Hindlimb muscle (tissue), 1 donor: Measurements from ENCODE around the gene SH2D6. TPM values are rescaled to one million over a fixed set of nuclear protein-coding genes. Genes with fewer than 3 reads are reported as not detected.
"Not testable (repeated sequence)": the region's sequence is repeated elsewhere in the genome, so short reads cannot be mapped to it uniquely, and the experiment has no call there.

Source experiments
- DNase-seq: peaks from one replicate; pipeline ENCODE4 v3.0.0-alpha.2; 2013
- polyA plus RNA-seq: library from polyadenylated mRNA; unstranded; fragments of 120-200 nt; gene quantifications from one replicate; pipeline ENCODE4 v1.2.1, GENCODE V29; 2013; ENCODE audit not compliant: insufficient read length

SH2D6 gene
- polyA plus RNA-seq, 1 donor = 0.89 TPM

- no peak for DNase-seq
Observed at GRCh38 chr2:85422072-85422457, 3.6 kb downstream of the SH2D6 start.

DNA sequence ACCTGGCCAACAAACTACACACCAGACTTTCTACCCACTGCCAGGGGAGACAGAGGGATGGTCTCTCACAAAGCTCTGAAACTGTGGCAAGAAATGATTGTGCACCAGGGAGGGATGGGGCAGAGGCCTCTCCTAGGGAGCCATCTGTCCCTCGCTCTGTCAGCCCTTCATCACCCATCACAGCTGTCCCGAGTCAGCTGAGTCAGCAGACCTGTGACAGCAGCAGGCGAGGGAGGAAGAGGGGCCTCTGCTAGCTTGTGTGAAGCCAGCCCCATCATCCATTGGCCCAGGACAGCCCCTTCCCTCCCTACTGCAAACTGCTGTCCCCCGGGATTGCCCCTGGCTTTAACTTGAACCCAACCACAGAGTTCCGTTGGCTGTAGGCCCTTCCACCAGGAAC, 5.0 kb downstream of the SH2D6 start:
- DNase-seq = no peak

DNA sequence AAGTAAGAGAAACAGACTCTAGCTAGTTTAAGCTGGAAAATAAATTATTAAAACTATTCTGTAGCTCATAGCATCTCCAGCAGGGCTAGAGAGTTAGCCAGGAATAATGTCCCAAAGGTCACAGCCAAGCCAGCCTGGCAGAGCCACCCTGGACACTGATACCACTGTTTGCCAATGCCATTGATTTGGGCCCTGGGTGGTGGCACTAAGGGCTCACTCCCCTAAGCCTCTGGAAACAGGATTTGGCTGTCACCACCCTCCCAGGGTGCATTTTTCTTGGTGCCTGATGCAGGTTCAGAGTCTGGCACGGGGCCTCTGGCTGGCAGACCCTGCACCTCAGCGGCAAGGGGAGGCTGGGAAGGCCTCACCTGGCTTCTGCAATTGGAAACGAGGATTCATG, 7.1 kb downstream of the SH2D6 start:
- no peak for DNase-seq

DNA sequence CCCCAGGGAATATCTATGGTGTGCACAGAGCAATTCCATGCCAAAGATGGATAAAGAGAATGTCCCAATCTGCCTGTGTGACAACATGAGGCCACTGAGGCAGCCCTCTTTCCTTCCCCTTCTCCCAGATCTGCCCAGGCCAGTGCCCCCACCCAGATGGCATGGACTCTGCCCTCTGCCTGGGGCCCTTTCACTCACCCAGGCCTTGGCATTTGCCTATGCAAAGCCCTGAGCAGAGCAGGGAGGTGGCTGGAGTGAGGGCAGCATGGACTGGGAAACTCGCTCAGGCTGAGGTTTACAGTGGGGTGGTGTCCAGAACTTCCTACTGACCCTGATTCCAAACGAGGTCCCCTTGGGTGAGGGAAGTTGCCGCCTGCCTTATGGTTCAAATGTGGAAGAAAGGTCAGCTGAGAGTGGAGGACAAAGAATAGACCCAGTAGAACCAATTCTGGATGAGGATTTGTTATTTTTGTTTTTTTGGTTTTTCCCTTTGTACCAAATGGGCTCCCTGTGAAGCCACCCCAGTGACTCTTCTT, 8.9 kb downstream of the SH2D6 start:
- no peak for DNase-seq

DNA sequence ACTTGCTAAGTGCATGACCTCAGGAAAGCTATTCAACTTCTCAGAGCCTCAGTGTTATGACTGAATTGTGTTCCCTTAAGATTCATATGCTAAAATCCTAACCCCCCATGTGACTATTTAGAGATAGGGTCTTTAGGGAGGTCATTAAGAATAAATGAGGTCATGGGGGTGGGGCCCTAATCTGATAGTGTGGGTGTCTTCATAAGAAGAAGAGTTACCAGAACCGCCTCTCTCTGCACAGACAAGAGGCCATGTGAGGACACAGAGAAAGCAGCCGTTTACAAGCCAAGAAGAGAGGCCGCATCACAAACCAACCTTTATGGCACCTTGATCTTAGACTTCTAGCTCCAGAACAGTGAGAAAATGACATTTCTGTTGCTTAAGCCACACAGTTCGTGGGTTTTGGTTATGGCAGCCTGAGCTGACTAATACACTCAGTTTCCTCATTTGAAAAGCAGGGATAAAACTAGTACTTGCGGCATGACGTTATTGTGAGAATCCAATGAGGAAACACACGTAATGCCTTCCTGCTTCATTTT, 9.9 kb downstream of the SH2D6 start:
- no peak for DNase-seq

- DNase-seq = no peak
Observed at GRCh38 chr2:85429213-85429923, 10.9 kb downstream of the SH2D6 start.

- no peak for DNase-seq
Observed at GRCh38 chr2:85429924-85430289, 11.4 kb downstream of the SH2D6 start.

DNA sequence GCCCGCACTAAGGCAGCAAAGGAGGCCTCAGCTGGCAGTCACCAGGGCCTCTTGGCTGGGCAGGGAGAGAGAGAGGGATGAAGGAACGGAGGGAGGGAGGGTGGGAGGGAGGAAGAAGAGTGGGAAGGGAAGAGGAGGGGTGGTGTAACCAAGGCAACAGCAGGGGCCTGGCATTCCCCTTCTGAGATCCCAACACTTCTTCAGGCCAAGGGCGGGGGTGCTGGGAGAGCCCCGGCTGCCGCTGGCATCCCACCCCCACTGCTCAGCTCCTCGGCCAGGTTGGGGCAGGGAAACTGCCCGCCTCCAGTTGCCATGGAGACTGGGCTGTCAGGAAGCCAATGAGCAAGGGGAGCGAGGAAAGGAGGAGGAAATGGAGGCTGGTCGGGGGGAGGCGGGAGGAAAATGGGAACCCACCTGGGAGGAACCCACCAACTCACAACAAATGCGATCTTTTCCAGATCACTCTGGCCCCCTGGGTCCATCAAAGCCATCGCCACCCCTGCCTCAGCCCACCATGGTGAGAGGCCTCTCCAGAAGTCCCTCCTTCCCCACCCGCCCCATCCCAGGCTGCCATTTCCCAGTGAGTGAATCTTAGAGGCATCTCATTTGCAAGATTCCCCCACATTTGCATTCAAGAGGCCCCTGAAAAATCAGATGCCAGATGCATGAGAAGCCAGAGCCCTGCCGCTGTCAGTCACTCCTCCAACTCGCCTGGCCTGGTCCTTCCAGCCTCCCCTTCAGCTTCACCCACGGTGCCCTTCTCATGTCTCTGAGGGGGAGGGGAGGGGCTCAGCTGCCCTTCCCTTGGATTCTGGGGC, 12.4 kb downstream of the SH2D6 start:
- no peak for DNase-seq

GRCh38 chr2:85431570-85432205, 13.2 kb downstream of the SH2D6 start:
- no peak for DNase-seq

DNA sequence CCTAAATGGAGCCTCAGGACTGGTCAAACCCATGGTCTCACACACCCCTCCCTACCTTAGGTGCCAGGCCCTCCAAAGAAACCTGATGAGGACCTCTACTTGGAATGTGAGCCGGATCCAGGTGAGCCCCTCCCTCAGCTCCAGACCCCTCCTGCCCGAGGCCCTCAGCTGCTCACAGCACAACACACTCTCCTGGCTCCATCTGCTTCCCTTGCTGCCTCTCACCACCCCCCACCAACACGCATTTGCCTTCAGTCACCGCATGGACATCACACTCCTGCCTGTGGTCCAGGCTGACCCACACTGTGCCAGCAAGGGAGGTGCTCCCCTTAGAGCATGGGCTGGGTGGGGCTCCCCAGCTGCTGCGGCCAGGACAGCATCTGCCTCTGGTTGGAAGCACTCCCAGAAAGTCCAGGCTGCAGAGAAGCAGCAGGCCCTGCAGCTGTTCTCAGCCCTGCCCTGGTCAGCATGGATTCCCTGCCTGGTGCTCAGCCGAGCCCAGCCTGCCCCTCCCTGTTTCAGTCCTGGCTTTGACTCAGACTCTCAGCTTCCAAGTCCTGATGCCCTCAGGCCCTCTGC, 15.1 kb downstream of the SH2D6 start:
- peak; percentile 88 for DNase-seq

- no peak for DNase-seq
Observed at GRCh38 chr2:85434696-85435095, 16.2 kb downstream of the SH2D6 start.

DNA sequence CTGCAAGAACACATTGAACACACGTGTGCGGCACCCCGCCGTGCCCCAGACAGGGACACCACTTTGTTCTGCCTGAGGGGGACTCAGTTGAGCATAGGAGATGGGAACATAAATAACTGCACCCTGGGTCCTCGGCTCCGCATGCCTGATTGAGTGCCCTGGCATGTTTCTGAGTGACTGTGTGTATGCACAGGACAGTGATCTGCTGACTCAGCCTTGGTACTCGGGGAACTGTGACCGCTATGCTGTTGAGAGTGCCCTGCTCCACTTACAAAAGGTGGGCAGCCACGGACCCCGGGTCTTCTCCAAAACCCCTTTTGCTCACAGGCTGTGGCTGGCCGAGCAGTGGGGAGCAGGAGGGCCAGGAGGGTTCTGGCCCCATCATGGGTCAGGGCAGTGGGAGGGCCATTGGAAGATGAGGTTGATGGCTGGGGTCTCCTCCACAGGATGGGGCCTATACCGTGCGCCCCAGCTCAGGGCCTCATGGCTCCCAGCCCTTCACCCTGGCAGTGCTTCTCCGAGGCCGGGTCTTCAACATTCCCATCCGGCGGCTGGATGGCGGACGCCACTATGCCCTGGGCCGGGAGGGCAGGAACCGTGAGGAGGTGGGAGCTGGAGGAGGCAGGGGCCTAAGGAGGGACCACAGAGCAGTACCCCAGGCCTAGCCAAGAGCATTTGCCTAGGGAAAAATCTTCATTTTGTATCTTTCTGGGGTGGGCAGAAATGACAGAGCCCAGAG, 16.9 kb downstream of the SH2D6 start:
- no peak for DNase-seq

DNA sequence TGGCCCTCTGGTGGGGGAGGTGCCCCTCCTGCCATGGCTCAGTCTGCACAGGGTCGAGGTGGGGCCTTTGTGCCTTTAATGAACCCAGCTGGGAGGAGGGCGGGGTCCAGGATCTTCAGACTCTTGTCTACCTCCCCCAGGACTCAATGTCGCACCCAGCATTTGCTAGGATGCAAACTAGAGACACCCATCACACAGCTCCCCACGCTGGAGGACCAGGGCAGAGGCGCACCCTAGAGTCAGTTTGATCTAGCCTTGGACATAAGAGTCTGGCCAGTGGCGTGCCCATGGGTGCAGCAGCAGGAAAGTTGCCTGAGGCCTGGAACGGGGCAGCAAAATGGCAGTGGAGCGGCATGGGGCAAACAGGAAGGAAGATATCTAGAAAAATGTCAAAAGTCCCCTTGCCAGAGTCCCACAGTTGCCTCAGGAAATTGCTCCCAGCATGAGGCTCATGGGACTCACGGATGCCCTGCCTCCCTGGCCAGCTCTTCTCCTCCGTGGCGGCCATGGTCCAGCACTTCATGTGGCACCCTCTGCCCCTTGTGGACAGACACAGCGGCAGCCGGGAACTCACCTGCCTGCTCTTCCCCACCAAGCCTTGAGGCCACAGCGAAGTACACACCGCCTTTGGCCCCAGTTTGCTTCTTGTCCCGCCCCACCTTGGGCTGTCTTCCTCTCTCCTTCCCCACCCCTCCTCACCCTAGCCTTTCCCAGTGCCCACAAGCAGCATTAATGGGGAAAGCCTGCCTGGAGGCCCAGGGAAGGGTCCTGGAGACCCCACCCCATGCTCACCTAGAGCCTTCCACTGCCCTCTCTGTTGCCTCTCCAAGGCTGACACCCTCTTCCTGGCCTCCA, 17.7 kb downstream of the SH2D6 start:
- DNase-seq = no peak

GRCh38 chr2:85436836-85437487, 18.4 kb downstream of the SH2D6 start:
- DNase-seq = no peak

- DNase-seq = peak; percentile 88
Observed at GRCh38 chr2:85437488-85438200, 19.1 kb downstream of the SH2D6 start.

- no peak for DNase-seq
Observed at GRCh38 chr2:85438201-85439024, 19.9 kb downstream of the SH2D6 start.

DNA sequence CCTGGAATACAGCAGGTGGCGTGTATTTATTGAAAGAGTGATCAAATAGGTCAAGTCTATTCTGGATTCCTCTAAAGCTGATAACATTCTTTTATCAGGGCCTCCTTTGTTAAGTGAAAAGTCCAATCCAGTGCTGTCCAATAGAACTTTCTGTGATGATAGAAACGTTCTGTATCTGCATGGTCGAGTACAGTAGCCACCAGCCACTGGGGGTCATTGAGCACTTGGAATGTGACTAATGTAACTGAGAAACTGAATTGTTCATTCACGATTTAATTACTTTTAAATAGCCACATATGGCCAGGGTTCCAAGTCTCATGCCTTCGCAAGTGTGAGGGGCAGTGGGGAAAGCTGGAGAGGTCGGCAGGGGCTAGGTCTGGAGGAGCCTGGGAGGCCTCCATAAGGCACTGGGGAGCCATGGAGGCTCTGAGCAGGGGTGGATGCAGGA, 20.5 kb downstream of the SH2D6 start:
- no peak for DNase-seq

- not testable (repeated sequence) for DNase-seq
Observed at GRCh38 chr2:85439569-85439968, 21.1 kb downstream of the SH2D6 start.

DNA sequence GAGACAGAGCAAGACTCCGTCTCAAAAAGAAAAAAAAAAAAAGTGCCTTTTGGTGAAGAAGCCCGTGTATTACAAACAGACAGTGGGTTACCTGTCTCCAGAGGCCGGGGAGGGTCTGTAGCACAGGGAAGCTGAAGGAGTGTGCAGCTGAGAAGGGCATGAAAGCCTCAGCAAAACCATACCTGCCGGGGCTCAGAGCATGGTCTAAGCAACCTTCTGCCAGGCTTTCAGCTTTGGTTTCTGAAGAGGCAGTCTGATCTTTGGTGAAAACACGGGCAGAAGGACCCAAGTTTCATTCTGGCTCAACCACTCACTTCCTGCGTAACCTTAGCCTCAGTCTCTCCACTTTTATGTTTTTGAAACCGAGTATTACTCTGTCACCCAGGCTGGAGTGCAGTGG, 21.5 kb downstream of the SH2D6 start:
- no peak for DNase-seq
